OCI-LY1 (cell line): ENCODE data around the gene PTPRR.

ENCODE experiments used
- H2AFZ ChIP-seq: fragments of 200-600 bp; sonication (generic), shearing (Covaris generic); 2 replicates; pipeline ENCODE4 v1.6.0; 2014; ENCODE audit warnings: antibody characterized with exemption, mild to moderate bottlenecking, low read length
- H3F3A ChIP-seq: fragments of 200-600 bp; sonication (generic), shearing (Covaris generic); 2 replicates; pipeline ENCODE4 v1.6.0; 2014; ENCODE audit warnings: mild to moderate bottlenecking, antibody characterized with exemption, low read length, moderate library complexity; ENCODE audit not compliant: insufficient read depth
- H3K27ac ChIP-seq: fragments of 200-600 bp; sonication (generic); 2 replicates; pipeline ENCODE4 v1.5.1; 2014; ENCODE audit warnings: low read length, mixed run types, mild to moderate bottlenecking, low read depth; ENCODE audit not compliant: poor library complexity, severe bottlenecking
- H3K27me3 ChIP-seq: fragments of 200-600 bp; sonication (generic); 2 replicates; pipeline ENCODE4 v1.6.0; 2014; ENCODE audit warnings: antibody characterized with exemption, mild to moderate bottlenecking, low read length, moderate library complexity; ENCODE audit not compliant: insufficient read depth
- H3K36me3 ChIP-seq: fragments of 200-600 bp; sonication (generic); 2 replicates; pipeline ENCODE4 v1.6.1; 2014; ENCODE audit warnings: mild to moderate bottlenecking, antibody characterized with exemption, low read length, moderate library complexity, mixed read lengths; ENCODE audit not compliant: insufficient read depth
- H3K4me1 ChIP-seq: fragments of 200-600 bp; sonication (generic); 2 replicates; pipeline ENCODE4 v1.5.1; 2014; ENCODE audit warnings: mild to moderate bottlenecking, low read length, moderate library complexity; ENCODE audit not compliant: insufficient read depth, severe bottlenecking
- H3K4me2 ChIP-seq: fragments of 200-600 bp; sonication (generic), shearing (Covaris generic); 2 replicates; pipeline ENCODE4 v1.6.1; 2014; ENCODE audit warnings: low read length
- H3K4me3 ChIP-seq: fragments of 200-600 bp; sonication (generic); 2 replicates; pipeline ENCODE4 v1.5.1; 2014; ENCODE audit warnings: low read length, low read depth, mild to moderate bottlenecking, mixed read lengths; ENCODE audit not compliant: poor library complexity, severe bottlenecking
- H3K79me2 ChIP-seq: fragments of 200-600 bp; shearing (Covaris generic); 2 replicates; pipeline ENCODE4 v1.6.1; 2016; ENCODE audit warnings: mixed run types, low read length, mixed read lengths; ENCODE audit not compliant: insufficient read depth
- H3K9ac ChIP-seq: fragments of 200-600 bp; sonication (generic), shearing (Covaris generic); 2 replicates; pipeline ENCODE4 v1.6.1; 2014; ENCODE audit warnings: mild to moderate bottlenecking, low read length, mixed read lengths
- H3K9me2 ChIP-seq: fragments of 200-600 bp; sonication (generic), shearing (Covaris generic); 2 replicates; pipeline ENCODE4 v1.6.1; 2014; ENCODE audit warnings: low read depth, mild to moderate bottlenecking, low read length, mixed read lengths
- H3K9me3 ChIP-seq: fragments of 200-600 bp; shearing (Covaris generic); 2 replicates; pipeline ENCODE4 v1.6.1; 2014; ENCODE audit warnings: low read length, mixed read lengths
- H4K20me1 ChIP-seq: fragments of 200-600 bp; sonication (generic), shearing (Covaris generic); 2 replicates; pipeline ENCODE4 v1.6.0; 2016; ENCODE audit warnings: mild to moderate bottlenecking, low read length; ENCODE audit not compliant: insufficient read depth
- EZH2 ChIP-seq: fragments of 200-600 bp; sonication (generic), shearing (Covaris generic); IDR thresholded peaks from 2 replicates; pipeline ENCODE4 v1.8.0; 2017; ENCODE audit warnings: borderline replicate concordance, mixed run types, mild to moderate bottlenecking, antibody characterized with exemption, low read length, moderate library complexity, mixed read lengths
- TF ChIP-seq, protein P1 (sequence below): fragments of 200-600 bp; sonication (generic), shearing (Covaris generic); IDR thresholded peaks from 2 replicates; pipeline ENCODE4 v1.5.1; 2017; ENCODE audit warnings: mild to moderate bottlenecking, antibody characterized with exemption, low read length, moderate library complexity, mixed read lengths

PTPRR gene

GRCh38 chr12:70664465-70664881, 256.1 kb downstream of the PTPRR start:
- Histone ChIP-seq H3K27ac (no peak overlapping the region), H3K9ac (no peak overlapping the region), H2AFZ (no peak overlapping the region), H3K4me3 (no peak overlapping the region), H3K9me3 (no peaks in the 10 kb centered on the region), H3K27me3 (no peaks in the 10 kb centered on the region), H3K4me1 (no peaks in the 10 kb centered on the region), H3K9me2 (no peaks in the 10 kb centered on the region), H3F3A (no peaks in the 10 kb centered on the region), H3K4me2 (no peak overlapping the region), H3K36me3 (no peaks in the 10 kb centered on the region), H4K20me1 (no peaks in the 10 kb centered on the region), H3K79me2 (no peaks in the 10 kb centered on the region)
- TF ChIP-seq, protein P1, sequence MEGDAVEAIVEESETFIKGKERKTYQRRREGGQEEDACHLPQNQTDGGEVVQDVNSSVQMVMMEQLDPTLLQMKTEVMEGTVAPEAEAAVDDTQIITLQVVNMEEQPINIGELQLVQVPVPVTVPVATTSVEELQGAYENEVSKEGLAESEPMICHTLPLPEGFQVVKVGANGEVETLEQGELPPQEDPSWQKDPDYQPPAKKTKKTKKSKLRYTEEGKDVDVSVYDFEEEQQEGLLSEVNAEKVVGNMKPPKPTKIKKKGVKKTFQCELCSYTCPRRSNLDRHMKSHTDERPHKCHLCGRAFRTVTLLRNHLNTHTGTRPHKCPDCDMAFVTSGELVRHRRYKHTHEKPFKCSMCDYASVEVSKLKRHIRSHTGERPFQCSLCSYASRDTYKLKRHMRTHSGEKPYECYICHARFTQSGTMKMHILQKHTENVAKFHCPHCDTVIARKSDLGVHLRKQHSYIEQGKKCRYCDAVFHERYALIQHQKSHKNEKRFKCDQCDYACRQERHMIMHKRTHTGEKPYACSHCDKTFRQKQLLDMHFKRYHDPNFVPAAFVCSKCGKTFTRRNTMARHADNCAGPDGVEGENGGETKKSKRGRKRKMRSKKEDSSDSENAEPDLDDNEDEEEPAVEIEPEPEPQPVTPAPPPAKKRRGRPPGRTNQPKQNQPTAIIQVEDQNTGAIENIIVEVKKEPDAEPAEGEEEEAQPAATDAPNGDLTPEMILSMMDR: no peak
- no peak for TF ChIP-seq EZH2

DNA sequence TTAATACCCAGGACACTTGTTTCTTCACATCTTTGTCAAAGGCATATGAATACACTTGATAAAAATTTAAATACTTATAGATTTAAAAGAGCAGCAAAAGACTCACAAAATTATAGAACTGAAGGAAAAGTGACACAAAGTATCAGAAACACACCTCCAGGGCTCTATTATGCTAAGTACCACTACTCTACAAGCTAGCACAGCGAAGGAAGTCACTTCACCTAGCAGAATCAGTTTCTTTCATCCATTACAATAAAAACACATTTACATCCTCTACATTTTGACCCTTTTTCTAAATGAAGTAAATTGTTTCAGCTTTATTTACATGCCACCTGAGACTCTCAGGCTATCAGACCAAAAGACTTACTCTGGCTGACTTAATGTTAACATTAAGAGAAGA, 256.7 kb downstream of the PTPRR start:
- no peaks in the 10 kb centered on the region for H3K27me3 ChIP-seq
- H3K4me2 ChIP-seq: no peak overlapping the region
- no peak overlapping the region for H3K4me3 ChIP-seq
- H3K9ac ChIP-seq: no peak overlapping the region
- H3K4me1 ChIP-seq: no peaks in the 10 kb centered on the region
- H3K79me2 ChIP-seq: no peaks in the 10 kb centered on the region
- H3K9me3 ChIP-seq: no peaks in the 10 kb centered on the region
- H4K20me1 ChIP-seq: no peaks in the 10 kb centered on the region
- H3F3A ChIP-seq: no peaks in the 10 kb centered on the region
- no peaks in the 10 kb centered on the region for H3K36me3 ChIP-seq
- no peaks in the 10 kb centered on the region for H3K9me2 ChIP-seq
- H3K27ac ChIP-seq: no peak overlapping the region
- TF ChIP-seq EZH2: no peak
- TF ChIP-seq, protein P1: no peak
- H2AFZ ChIP-seq: no peak overlapping the region

GRCh38 chr12:70661466-70662161, 258.9 kb downstream of the PTPRR start:
- H3K27me3 ChIP-seq: no peaks in the 10 kb centered on the region
- no peak overlapping the region for H3K27ac ChIP-seq
- no peaks in the 10 kb centered on the region for H3F3A ChIP-seq
- TF ChIP-seq EZH2: no peak
- TF ChIP-seq, protein P1: no peak
- no peaks in the 10 kb centered on the region for H3K9me3 ChIP-seq
- H3K36me3 ChIP-seq: no peaks in the 10 kb centered on the region
- no peak overlapping the region for H3K4me3 ChIP-seq
- no peaks in the 10 kb centered on the region for H3K79me2 ChIP-seq
- H3K4me2 ChIP-seq: no peak overlapping the region
- no peaks in the 10 kb centered on the region for H4K20me1 ChIP-seq
- H3K4me1 ChIP-seq: no peaks in the 10 kb centered on the region
- H2AFZ ChIP-seq: no peak overlapping the region
- H3K9me2 ChIP-seq: no peaks in the 10 kb centered on the region
- H3K9ac ChIP-seq: no peak overlapping the region
